Mucosa of gallbladder (tissue), 1 donor: ENCODE results near the gene MB21D2. TPM values are rescaled to one million over a fixed set of nuclear protein-coding genes. Genes with fewer than 3 reads are reported as not detected.

Experiments
- DNase-seq: peaks from one replicate; pipeline ENCODE4 v3.0.0-alpha.2; 2020; ENCODE audit warnings: low spot score
- total RNA-seq: library from RNA; stranded (reverse); gene quantifications from one replicate; pipeline ENCODE4 v1.2.1, GENCODE V29; 2021
- donor health status: DM: no; HTN: no; CAD: no.

Gene MB21D2
- total RNA-seq, 1 donor from 2014 or later = 8.7 TPM

- no peak for DNase-seq
Measured at GRCh38 chr3:192833177-192833890, 84.3 kb downstream of the MB21D2 start.

GRCh38 chr3:192831801-192832347 is 85.8 kb downstream of the MB21D2 start:
- no peak for DNase-seq

GRCh38 chr3:192831111-192831644 is 86.5 kb downstream of the MB21D2 start:
- DNase-seq = no peak

- no peak for DNase-seq
Measured at GRCh38 chr3:192830291-192831110, 87.2 kb downstream of the MB21D2 start.

GRCh38 chr3:192827863-192828594 is 89.6 kb downstream of the MB21D2 start:
- DNase-seq = no peak

- DNase-seq = no peak
Measured at GRCh38 chr3:192827208-192827607, 90.4 kb downstream of the MB21D2 start.

GRCh38 chr3:192826214-192827006 is 91.2 kb downstream of the MB21D2 start:
- no peak for DNase-seq

GRCh38 chr3:192825657-192826200 is 91.9 kb downstream of the MB21D2 start:
- DNase-seq = no peak

- no peak for DNase-seq
Measured at GRCh38 chr3:192825216-192825615, 92.4 kb downstream of the MB21D2 start.

- DNase-seq = no peak
Measured at GRCh38 chr3:192824313-192824712, 93.3 kb downstream of the MB21D2 start.

- DNase-seq = no peak
Measured at GRCh38 chr3:192821161-192821560, 96.5 kb downstream of the MB21D2 start.

GRCh38 chr3:192820161-192820560 is 97.5 kb downstream of the MB21D2 start:
- DNase-seq = no peak

GRCh38 chr3:192819001-192819569 is 98.6 kb downstream of the MB21D2 start:
- no peak for DNase-seq

GRCh38 chr3:192818126-192818525 is 99.5 kb downstream of the MB21D2 start:
- DNase-seq = no peak

- DNase-seq = no peak
Measured at GRCh38 chr3:192817506-192817905, 100.2 kb downstream of the MB21D2 start.

GRCh38 chr3:192817053-192817452 is 100.6 kb downstream of the MB21D2 start:
- no peak for DNase-seq

GRCh38 chr3:192816351-192816750 is 101.3 kb downstream of the MB21D2 start:
- DNase-seq = no peak

- DNase-seq = peak; percentile 42
Measured at GRCh38 chr3:192812743-192813383, 104.8 kb downstream of the MB21D2 start.

GRCh38 chr3:192805711-192806110 is 111.9 kb downstream of the MB21D2 start:
- no peak for DNase-seq

GRCh38 chr3:192804502-192804901 is 113.2 kb downstream of the MB21D2 start:
- DNase-seq = no peak
